HepG2 (cell line): Measurements from ENCODE around the gene TNXB. TPM values are rescaled to one million over a fixed set of nuclear protein-coding genes. Genes with fewer than 3 reads are reported as not detected.
A peak's percentile ranks its signal among the peaks of the same experiment; 100 is the strongest.
"Not testable (repeated sequence)": the region's sequence is repeated elsewhere in the genome, so short reads cannot be mapped to it uniquely, and the experiment has no call there.

Source experiments
- ATAC-seq: fragments of 200-7000 bp; cut with Tn5 transposase; 3 replicates; pipeline ENCODE4 v1.9.1; 2020; ENCODE audit warnings: mild to moderate bottlenecking, moderate library complexity
- BruUV-seq: library from RNA; stranded (reverse); fragments of 400-500 nt; replicated peaks from 2 replicates; lab custom pipeline; 2021; lab: Mats Ljungman, UMichigan
- CTCF ChIA-PET: fragments of 300-600 bp; formaldehyde crosslinking; extraction: SDS; loops from one replicate; lab custom pipeline; 2021; ENCODE audit warnings: low total read pairs, inconsistent platforms, low intra/inter-chr PET ratio; lab: Yijun Ruan, JAX
- POLR2A ChIA-PET: fragments of 350-600 bp; sonication (Branson Sonifier 250); formaldehyde crosslinking; loops from one replicate; lab custom pipeline; 2020; ENCODE audit warnings: antibody characterized with exemption, inconsistent platforms; lab: Yijun Ruan, JAX
- DNase-seq: peaks from one replicate; pipeline ENCODE4 v3.0.0-alpha.2; 2015; ENCODE audit warnings: low spot score
- FAIRE-seq: peaks from 3 replicates; lab custom pipeline; 2011; peaks lifted over from hg19 to GRCh38; lab: Jason Lieb, UNC
- H2AFZ ChIP-seq: one replicate; pipeline ENCODE4 v1.6.1; 2011; ENCODE audit warnings: low read length, inconsistent platforms
- H3K27ac ChIP-seq: fragments of 300-600 bp; 3 replicates; pipeline ENCODE4 v1.8.0; 2011; ENCODE audit warnings: mixed run types, mild to moderate bottlenecking, mixed read lengths, low read length, inconsistent platforms; ENCODE audit not compliant: insufficient read depth; ENCODE audit errors: extremely low read length
- H3K27me3 ChIP-seq, 2 experiments: fragments of 200-600 bp in 1 of 2; 2 replicates in 1 of 2; 3 replicates in 1 of 2; pipeline versions ENCODE4 v1.6.0 to v1.8.0; 2011; ENCODE audit warnings: low read length in 2 of 2, mild to moderate bottlenecking in 2 of 2, moderate library complexity in 2 of 2, inconsistent platforms in 1 of 2; ENCODE audit not compliant: insufficient read depth in 2 of 2, control insufficient read depth in 1 of 2
- H3K36me3 ChIP-seq, 2 experiments: fragments of 200-600 bp in 1 of 2; replicated peaks in 1 of 2; 2 replicates in 1 of 2; 3 replicates in 1 of 2; pipeline versions ENCODE4 v1.5.1 to v1.8.0; 2011; ENCODE audit warnings: low read length in 2 of 2, inconsistent platforms in 1 of 2; ENCODE audit not compliant: insufficient read depth in 2 of 2, control insufficient read depth in 1 of 2
- H3K4me1 ChIP-seq: 2 replicates; pipeline ENCODE4 v1.5.1; 2012; ENCODE audit warnings: low read length, inconsistent platforms; ENCODE audit not compliant: insufficient read depth
- H3K4me2 ChIP-seq: 2 replicates; pipeline ENCODE4 v1.6.0; 2011; ENCODE audit warnings: low read depth, low read length, inconsistent platforms
- H3K4me3 ChIP-seq, 3 experiments: fragments of 200-600 bp in 1 of 3; sonication (generic), shearing (Covaris generic) in 1 of 3; replicated peaks in 1 of 3; 2 replicates each; pipeline ENCODE4 v1.5.1; 2011 to 2016; ENCODE audit warnings: low read length in 3 of 3, inconsistent platforms in 2 of 3, low read depth in 2 of 3, mild to moderate bottlenecking in 2 of 3, control low read depth in 1 of 3, mixed read lengths in 1 of 3; ENCODE audit not compliant: insufficient read depth in 1 of 3
- H3K79me2 ChIP-seq: one replicate; pipeline ENCODE4 v1.6.1; 2011; ENCODE audit warnings: low read length, inconsistent platforms; ENCODE audit not compliant: insufficient read depth
- H3K9ac ChIP-seq: 2 replicates; pipeline ENCODE4 v1.6.0; 2011; ENCODE audit warnings: mild to moderate bottlenecking, low read depth, low read length, inconsistent platforms; ENCODE audit not compliant: insufficient read depth
- H3K9me3 ChIP-seq: 2 replicates; pipeline ENCODE4 v1.5.1; 2012; ENCODE audit warnings: mild to moderate bottlenecking, low read length
- H4K20me1 ChIP-seq: 2 replicates; pipeline ENCODE4 v1.6.0; 2011; ENCODE audit warnings: inconsistent platforms, mild to moderate bottlenecking, low read length, moderate library complexity; ENCODE audit not compliant: insufficient read depth
- AGO1 ChIP-seq: fragments of 200-400 bp; formaldehyde crosslinking; IDR thresholded peaks from 2 replicates; pipeline ENCODE4 v1.6.1; 2017; ENCODE audit warnings: mild to moderate bottlenecking, low read depth, low read length, moderate library complexity; ENCODE audit not compliant: poor library complexity, severe bottlenecking
- WGBS: methylation state at CpG from one replicate; pipeline ENCODE4 v1.1.6; 2017; ENCODE audit warnings: low lambda C conversion rate; 5-methylcytosine and 5-hydroxymethylcytosine counted together
- in situ Hi-C: cut with HindIII; loops from 2 replicates; pipeline ENCODE4 v1.10.0; 2017; ENCODE audit warnings: low pct_unique_long_range_greater_than_20kb; ENCODE audit not compliant: extremely low pct_ligation_motif_present
- intact Hi-C: fragments of 100-400 bp; cut with micrococcal nuclease; formaldehyde crosslinking; loops from one replicate; pipeline ENCODE4 v1.10.0; 2022; ENCODE audit not compliant: unreplicated experiment
- polyA plus RNA-seq, 8 experiments: library from polyadenylated mRNA; depleted of rRNA in 3 of 8; stranded (reverse) in 7 of 8; unstranded in 1 of 8; fragments of >200 nt; fragmentation: Illumina TruSeq in 4 of 8; extraction: Trizol in 4 of 8; gene quantifications; 2 replicates each; pipeline versions ENCODE4 v1.2.1 to v1.2.3, GENCODE V29; 2011 to 2016; ENCODE audit warnings: low read depth in 4 of 8, missing spikeins in 1 of 8, mixed read lengths in 1 of 8; ENCODE audit not compliant: insufficient read depth in 1 of 8
- total RNA-seq, 5 experiments: library from RNA; depleted of rRNA; stranded (reverse); fragments of >200 nt; fragmentation: Illumina TruSeq; extraction: Trizol; gene quantifications; 2 replicates each; pipeline ENCODE4 v1.2.3, GENCODE V29; 2016; ENCODE audit warnings: low read depth in 1 of 5

The TNXB gene
- total and polyA plus RNA-seq, 2 of the 13 experiments (the other 11 are each of a cell fraction or from before 2014, with no cell fraction given) = 1.6 to 2.7 TPM

- in situ Hi-C loops, H3K36me3 ChIP-seq, CTCF ChIA-PET, BruUV-seq, H3K9ac ChIP-seq, H3K9me3 ChIP-seq, H2AFZ ChIP-seq, H3K27ac ChIP-seq, H3K79me2 ChIP-seq, H4K20me1 ChIP-seq, ATAC-seq, DNase-seq, H3K4me2 ChIP-seq, H3K27me3 ChIP-seq, POLR2A ChIA-PET, intact Hi-C loops, H3K4me3 ChIP-seq: not testable (repeated sequence)
- H3K4me1 ChIP-seq = peaks cover 50% of the 10 kb centered on the region
- TF ChIP-seq AGO1 = peak; percentile 70
- FAIRE-seq = peak; percentile 46
- 51% methylated on average over 14 of the region's 31 CpGs for WGBS
These were observed 65.4 kb downstream of the TNXB start for GRCh38 chr6:32043589-32044380.

GRCh38 chr6:32042276-32042675 is 66.9 kb downstream of the TNXB start:
- intact Hi-C loops, POLR2A ChIA-PET: not testable (repeated sequence)

DNA sequence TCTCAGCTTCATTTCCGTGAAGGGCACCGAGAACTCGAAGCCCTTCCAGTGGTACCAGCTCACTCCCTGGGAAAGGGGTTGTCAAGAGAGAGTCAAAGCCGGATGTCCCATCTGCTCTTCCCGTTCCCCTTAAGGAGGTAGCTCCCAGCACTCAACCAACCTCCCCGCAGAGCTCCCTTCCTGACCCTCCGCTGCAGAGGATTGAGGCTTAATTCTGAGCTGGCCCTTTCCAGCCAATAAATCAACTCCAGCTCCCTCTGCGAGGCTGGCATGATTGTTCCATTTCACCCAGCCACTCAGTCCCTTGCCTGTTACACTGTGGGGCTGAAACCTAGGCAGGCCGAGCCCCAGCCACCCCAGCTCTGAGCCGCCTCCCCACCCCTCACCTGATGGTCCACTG is 67.8 kb downstream of the TNXB start:
- H3K4me3 ChIP-seq, CTCF ChIA-PET, FAIRE-seq: not testable (repeated sequence)

More at GRCh38 chr6:32042276-32042675, 66.9 kb downstream of the TNXB start:
- H4K20me1 ChIP-seq, H3K9me3 ChIP-seq, BruUV-seq, H3K9ac ChIP-seq, H3K4me3 ChIP-seq, H3K79me2 ChIP-seq, in situ Hi-C loops, H3K27me3 ChIP-seq, FAIRE-seq, H3K4me2 ChIP-seq, H2AFZ ChIP-seq, DNase-seq, CTCF ChIA-PET, H3K27ac ChIP-seq, ATAC-seq, H3K36me3 ChIP-seq: not testable (repeated sequence)
- WGBS = 81% methylated on average over 10 of the region's 15 CpGs
- H3K4me1 ChIP-seq = peaks cover 46% of the 10 kb centered on the region

DNA sequence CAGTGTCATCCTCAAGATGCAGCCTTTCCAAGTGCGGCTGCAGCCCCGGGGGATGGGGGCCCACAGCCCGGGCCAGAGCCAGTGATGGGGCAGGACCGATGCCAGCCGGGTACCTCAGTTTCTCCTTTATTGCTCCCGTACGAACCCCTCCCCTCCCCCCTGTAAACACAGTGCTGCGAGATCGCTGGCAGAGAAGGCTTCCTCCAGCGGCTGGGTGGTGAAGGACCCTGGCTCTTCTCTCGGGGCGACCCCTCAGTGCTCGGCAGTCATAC is 68.2 kb downstream of the TNXB start:
- DNase-seq, H3K79me2 ChIP-seq, CTCF ChIA-PET, H3K4me2 ChIP-seq, H3K9me3 ChIP-seq, intact Hi-C loops, H3K36me3 ChIP-seq, H2AFZ ChIP-seq, H3K27me3 ChIP-seq, POLR2A ChIA-PET, in situ Hi-C loops, BruUV-seq, FAIRE-seq, H3K4me3 ChIP-seq, ATAC-seq, H4K20me1 ChIP-seq, H3K27ac ChIP-seq, H3K9ac ChIP-seq: not testable (repeated sequence)
- no CpG with 5 or more reads among the region's 13 CpGs for WGBS
- H3K4me1 ChIP-seq = peaks cover 42% of the 10 kb centered on the region

More for the DNA sequence above, 67.8 kb downstream of the TNXB start:
- H3K4me2 ChIP-seq, H3K36me3 ChIP-seq, DNase-seq, H4K20me1 ChIP-seq, H3K27ac ChIP-seq, BruUV-seq, in situ Hi-C loops, H3K79me2 ChIP-seq, H3K9ac ChIP-seq, H3K9me3 ChIP-seq, intact Hi-C loops, ATAC-seq, H3K27me3 ChIP-seq, H2AFZ ChIP-seq, POLR2A ChIA-PET: not testable (repeated sequence)
- 73% methylated on average over 4 of the region's 10 CpGs for WGBS
- peaks cover 46% of the 10 kb centered on the region for H3K4me1 ChIP-seq
